GM12872 (cell line): Measurements from ENCODE around the gene APOBEC4.

Experiments used
- TF ChIP-seq, protein P1 (sequence below): IDR thresholded peaks from 3 replicates; pipeline ENCODE4 v1.5.1; 2011; ENCODE audit warnings: low read depth, mild to moderate bottlenecking, low read length, moderate library complexity; ENCODE audit not compliant: insufficient read depth

Gene APOBEC4

DNA sequence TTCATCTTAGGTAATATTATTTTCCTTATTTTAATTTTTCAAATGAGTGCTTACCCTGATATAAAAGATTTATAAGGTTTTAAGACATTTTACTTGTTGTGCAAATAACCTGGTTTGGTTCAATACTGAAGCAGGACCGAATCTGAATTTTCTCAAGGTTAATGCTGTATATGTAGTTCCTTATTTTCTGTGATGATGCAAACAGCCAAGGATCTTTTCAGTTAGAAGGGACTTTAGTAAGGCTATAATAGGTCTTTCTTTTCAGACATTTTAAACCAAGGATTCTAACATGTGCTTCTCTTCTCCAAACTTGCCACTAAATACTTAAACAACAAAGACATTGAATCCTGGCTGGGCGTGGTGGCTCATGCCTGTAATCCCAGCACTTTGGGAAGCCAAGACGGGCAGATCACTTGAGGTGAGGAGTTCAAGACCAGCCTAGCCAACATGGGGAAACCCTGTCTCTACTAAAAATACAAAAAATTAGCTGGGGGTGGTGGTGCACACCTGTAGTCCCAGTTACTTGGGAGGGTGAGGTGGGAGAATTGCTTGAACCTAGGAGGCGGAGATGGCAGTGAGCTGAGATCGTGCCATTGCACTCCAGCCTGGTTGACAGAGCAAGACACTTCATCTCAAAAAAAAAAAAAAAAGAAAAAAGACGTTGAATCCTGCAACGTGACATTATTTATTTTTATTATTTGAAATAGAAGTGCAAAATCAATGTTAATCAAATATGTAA, 14.3 kb downstream of the APOBEC4 start:
- TF ChIP-seq, protein P1, sequence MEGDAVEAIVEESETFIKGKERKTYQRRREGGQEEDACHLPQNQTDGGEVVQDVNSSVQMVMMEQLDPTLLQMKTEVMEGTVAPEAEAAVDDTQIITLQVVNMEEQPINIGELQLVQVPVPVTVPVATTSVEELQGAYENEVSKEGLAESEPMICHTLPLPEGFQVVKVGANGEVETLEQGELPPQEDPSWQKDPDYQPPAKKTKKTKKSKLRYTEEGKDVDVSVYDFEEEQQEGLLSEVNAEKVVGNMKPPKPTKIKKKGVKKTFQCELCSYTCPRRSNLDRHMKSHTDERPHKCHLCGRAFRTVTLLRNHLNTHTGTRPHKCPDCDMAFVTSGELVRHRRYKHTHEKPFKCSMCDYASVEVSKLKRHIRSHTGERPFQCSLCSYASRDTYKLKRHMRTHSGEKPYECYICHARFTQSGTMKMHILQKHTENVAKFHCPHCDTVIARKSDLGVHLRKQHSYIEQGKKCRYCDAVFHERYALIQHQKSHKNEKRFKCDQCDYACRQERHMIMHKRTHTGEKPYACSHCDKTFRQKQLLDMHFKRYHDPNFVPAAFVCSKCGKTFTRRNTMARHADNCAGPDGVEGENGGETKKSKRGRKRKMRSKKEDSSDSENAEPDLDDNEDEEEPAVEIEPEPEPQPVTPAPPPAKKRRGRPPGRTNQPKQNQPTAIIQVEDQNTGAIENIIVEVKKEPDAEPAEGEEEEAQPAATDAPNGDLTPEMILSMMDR = no peak

DNA sequence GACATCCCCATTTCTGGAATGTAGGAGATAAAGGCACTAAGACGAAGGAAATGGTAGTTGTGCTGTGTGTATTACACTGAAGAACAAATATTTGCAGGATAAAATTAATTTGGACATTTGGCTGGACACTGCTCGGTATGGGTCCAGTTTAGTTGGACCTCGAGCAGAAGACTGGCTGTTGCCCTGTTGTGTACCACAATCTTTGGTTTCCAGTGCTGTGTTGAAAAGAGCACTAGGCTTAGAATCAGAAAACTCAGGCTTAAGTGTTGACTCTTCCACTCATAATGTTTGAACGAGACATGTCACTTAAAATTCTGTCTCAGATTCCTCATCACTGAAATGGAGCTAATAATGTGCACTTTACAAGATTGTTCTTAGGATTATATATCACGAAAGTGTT, 16.3 kb downstream of the APOBEC4 start:
- TF ChIP-seq, protein P1 = no peak

DNA sequence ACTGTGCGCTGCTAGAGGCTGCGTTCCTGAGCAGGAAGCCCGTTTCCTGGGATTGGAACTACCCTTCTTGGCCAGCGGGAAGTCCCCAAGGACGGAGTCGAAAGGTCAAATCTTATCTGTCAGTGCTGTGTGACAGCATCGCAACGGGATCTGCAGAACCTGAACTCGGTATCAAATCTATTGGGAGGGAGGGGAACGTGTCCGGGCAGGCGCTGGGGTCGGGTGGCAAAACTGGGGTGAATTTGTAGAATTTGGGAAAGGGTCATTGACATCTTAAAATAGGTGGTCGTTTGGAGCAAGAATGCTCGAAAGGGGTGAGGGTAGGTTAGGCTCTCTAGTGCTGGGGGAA, 16.8 kb downstream of the APOBEC4 start:
- TF ChIP-seq, protein P1 = no peak

DNA sequence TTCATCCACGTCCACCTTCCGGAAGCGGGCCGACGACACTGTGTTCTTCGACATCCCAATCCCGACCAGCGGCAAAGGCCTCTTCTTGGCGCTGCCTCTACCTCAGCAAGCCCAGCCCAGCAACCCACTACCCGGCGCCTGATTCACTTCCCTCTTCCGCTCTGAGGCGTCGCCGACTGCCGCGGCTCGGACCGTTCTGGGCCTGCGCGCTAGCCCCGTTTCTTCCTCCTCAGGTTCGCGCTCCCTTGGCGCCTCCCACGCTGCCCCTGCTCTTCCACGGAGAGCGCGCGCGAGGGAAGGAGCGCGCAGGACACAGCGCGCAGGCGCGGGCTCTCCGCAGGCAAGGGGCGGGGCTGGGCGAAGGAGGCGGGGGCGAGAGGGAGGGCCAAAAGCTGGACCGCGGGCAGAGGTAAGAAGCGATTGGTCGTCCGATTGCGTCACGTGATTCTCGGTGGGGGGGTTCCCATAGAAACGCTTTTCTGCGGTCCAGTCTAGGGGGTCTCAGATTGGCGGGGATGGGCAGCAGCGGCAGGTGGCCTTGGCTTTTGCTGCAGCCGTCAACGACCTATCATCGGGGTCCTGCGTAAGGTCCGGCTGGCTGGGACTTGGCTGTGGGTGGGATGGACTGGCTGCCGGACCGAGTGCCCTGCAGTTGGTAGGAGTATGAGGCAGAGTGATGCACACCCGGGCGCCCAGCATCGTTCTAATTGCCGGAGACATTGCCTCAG, 17.3 kb downstream of the APOBEC4 start, which contains the start of gene ARPC5:
ARPC5 (minus strand) TSS at position 178 of the 728 bp plus-strand sequence; CDS start at position 54, 124 bp downstream.
- TF ChIP-seq, protein P1 = no peak

DNA sequence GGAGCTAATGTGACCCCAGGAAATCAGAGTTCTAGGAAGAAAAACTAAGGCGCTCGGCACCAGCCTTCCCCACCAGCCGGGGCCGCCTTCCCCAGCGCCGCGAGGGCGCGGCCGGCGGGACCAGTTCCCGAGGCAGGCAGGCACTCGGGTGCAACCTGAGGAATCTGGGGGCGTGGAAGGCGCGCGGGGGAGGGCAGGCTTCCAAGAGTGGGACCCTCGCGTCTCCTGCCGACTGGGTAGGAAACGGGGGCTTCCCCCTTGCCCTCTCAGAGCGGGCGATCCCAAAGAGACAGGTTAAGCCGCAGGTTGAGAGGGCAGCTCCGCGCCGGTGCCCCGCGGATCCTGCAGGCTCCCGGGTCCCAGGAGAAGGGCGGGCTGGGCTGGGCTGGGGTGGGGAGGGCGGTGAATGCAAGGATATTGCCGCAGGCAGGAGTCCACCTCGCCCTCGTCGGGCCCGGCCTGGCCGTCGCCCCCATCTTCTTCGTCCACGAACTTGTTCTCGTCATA, 18.0 kb downstream of the APOBEC4 start:
- TF ChIP-seq, protein P1 = no peak

DNA sequence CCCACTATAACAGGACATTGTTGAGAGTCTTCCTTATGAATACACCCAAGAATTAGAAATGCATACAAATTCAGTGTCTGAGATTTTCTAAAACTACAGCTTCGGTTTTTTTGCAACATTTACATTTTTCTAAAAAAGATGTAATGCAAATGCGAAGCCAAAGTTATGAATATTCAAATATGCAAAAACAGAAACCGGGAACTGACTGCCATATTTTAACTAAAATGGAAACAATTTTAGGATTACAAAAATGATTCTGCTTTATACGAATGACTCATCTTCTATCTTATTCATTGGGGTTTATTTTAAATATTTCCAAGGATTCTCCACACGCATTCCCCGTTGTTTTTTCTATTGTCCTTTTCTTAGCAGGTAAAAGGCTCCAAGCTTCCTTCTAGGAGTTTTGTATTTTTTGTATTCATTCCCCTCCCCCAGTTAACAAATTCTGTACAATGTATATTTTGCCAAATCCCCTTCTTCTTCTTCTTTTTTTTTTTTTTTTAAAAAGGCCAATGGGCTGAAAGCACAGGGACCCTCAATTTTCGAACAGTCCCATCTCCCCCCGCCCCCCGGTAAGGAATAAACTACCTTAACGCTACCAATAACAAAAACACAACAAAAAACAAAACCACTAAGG, 18.6 kb downstream of the APOBEC4 start:
- TF ChIP-seq, protein P1 = no peak

DNA sequence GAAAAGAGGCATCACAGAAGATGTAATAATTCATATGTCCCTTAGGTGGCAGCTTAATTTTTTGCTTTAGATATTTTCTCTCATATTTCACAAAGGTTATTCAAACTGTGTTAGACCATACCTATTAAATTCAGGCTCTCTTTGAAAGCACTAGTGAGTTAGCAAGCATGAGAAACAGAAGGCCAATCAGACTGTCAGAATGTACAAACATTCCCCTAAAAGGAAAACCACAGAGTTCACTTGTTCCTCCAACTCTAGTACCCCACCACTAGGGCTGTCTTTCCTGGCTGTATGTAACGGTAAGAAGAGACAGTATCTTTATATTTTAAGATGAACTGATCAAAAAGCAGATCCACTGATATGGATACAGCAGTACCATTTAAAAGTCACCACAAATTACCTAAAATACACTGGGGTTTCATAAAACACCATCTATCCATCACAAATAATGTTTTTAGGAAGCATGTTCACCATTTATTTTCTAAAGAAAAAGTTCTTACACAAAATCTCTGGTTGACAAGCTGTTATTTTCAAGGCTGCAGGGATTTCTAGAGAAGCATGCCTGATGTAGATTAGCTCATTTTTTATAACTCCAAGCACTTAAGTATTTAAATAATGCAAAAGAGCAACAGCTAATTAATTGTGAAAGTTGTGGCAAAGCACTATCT, 19.3 kb downstream of the APOBEC4 start:
- TF ChIP-seq, protein P1 = peak; percentile 46; the same call in 2 of the 3 replicates
